ENCODE results near the gene CNTN4. TPM values are rescaled to one million over a fixed set of nuclear protein-coding genes. Genes with fewer than 3 reads are reported as not detected.

The CNTN4 gene
- total RNA-seq, 1 donor from 2014 or later = 0.79 TPM

DNA sequence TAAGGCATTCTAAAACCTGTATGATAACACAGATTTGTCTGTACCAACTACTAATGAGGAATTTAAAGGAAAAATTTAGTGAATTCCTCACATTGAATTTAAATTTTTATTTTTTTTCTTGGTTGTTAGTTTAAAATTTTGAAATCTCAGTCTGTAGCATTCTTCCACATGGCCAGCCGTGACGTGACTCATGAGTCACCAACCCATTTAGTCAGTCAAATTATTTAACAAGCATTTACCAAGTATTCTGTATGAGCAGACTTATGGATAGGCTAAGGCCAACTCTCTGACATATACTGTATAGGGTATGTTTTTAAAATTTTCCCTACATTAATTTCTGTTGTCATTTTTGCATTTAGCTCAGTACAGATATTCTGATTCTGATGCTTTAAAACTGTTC is 112.9 kb downstream of the CNTN4 start:
- FAIRE-seq (no peak), DNase-seq (ENCODE audit: low read depth) (peak; percentile 20)
- H3K36me3 ChIP-seq (ENCODE audit: control insufficient read depth, insufficient read depth, low read length) = no peaks in the 10 kb centered on the region
- H3K4me3 ChIP-seq (ENCODE audit: low read depth, low read length) = no peak overlapping the region
- H3K27me3 ChIP-seq (ENCODE audit: control insufficient read depth, insufficient read depth, low read length) = no peaks in the 10 kb centered on the region
- TF ChIP-seq, protein P1, sequence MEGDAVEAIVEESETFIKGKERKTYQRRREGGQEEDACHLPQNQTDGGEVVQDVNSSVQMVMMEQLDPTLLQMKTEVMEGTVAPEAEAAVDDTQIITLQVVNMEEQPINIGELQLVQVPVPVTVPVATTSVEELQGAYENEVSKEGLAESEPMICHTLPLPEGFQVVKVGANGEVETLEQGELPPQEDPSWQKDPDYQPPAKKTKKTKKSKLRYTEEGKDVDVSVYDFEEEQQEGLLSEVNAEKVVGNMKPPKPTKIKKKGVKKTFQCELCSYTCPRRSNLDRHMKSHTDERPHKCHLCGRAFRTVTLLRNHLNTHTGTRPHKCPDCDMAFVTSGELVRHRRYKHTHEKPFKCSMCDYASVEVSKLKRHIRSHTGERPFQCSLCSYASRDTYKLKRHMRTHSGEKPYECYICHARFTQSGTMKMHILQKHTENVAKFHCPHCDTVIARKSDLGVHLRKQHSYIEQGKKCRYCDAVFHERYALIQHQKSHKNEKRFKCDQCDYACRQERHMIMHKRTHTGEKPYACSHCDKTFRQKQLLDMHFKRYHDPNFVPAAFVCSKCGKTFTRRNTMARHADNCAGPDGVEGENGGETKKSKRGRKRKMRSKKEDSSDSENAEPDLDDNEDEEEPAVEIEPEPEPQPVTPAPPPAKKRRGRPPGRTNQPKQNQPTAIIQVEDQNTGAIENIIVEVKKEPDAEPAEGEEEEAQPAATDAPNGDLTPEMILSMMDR (IDR thresholded peaks at IDR 0.05; ENCODE audit: insufficient read depth, low read length, severe bottlenecking) = no peak

DNA sequence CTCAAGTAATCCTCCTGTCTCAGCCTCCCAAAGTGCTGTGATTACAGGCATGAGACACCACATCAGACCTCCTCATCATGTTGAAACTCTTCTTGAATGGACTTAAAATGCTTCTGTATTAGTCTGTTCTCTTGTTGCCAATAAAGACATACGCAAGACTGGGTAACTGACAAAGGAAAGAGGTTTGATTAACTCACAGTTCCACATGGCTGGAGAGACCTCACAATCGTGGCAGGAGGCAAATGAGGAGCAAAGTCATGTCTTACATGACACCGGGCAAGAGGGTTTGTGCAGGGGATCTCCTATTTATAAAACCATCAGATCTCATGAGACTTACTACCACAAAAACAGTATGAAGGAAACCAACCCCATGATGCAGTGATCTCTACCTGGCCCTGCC is 113.5 kb downstream of the CNTN4 start:
- DNase-seq (ENCODE audit: low read depth) (no peak), FAIRE-seq (no peak)
- TF ChIP-seq, protein P1 (IDR thresholded peaks at IDR 0.05; ENCODE audit: insufficient read depth, low read length, severe bottlenecking) = no peak
- Histone ChIP-seq H3K36me3 (ENCODE audit: control insufficient read depth, insufficient read depth, low read length) (no peaks in the 10 kb centered on the region), H3K4me3 (ENCODE audit: low read depth, low read length) (no peak overlapping the region), H3K27me3 (ENCODE audit: control insufficient read depth, insufficient read depth, low read length) (no peaks in the 10 kb centered on the region)

DNA sequence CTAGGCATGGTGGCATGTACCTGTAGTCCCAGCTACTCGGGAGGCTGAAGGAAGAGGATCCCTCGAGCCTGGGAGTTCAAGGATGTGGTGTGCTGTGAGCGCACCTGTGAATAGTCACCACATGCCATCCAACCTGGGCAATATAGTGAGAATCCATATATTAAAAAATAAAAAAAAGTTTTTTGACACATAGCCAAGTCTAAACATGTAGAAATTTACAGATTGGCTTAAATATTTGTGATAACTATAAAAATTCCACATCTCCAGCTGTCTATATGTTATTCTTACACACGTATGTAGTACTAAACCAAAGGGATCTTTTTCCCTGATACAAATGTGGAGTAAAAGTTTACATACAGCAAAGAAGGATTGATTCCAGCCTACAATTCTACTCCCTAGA is 119.7 kb downstream of the CNTN4 start:
- no peaks in the 10 kb centered on the region for H3K27me3 ChIP-seq (ENCODE audit: control insufficient read depth, insufficient read depth, low read length)
- H3K4me3 ChIP-seq (ENCODE audit: low read depth, low read length) = no peak overlapping the region
- DNase-seq (ENCODE audit: low read depth) = no peak
- H3K36me3 ChIP-seq (ENCODE audit: control insufficient read depth, insufficient read depth, low read length) = no peaks in the 10 kb centered on the region
- no peak for FAIRE-seq
- TF ChIP-seq, protein P1 (IDR thresholded peaks at IDR 0.05; ENCODE audit: insufficient read depth, low read length, severe bottlenecking) = no peak

DNA sequence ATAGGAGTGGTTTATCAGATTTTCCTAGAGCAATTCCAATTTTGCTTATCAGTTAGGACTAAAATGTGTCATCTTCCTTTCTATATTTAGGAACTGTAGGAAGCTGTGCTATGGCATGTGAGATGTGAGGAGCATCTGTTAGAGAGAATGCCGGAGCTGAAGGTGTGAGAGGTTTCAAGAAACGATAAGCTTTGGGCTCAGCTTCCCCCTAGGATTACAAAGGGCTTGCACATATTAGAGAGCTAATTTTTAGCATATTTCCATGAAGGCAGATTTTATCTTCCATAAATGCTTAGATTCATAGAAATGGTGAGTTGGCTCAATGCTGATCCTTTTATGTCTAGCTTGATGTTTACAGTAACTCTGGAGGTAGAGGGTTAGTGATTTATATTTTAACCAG is 120.2 kb downstream of the CNTN4 start:
- FAIRE-seq (no peak), DNase-seq (ENCODE audit: low read depth) (no peak)
- TF ChIP-seq, protein P1 (IDR thresholded peaks at IDR 0.05; ENCODE audit: insufficient read depth, low read length, severe bottlenecking) = no peak
- no peak overlapping the region for H3K4me3 ChIP-seq (ENCODE audit: low read depth, low read length)
- no peaks in the 10 kb centered on the region for H3K27me3 ChIP-seq (ENCODE audit: control insufficient read depth, insufficient read depth, low read length)
- H3K36me3 ChIP-seq (ENCODE audit: control insufficient read depth, insufficient read depth, low read length) = no peaks in the 10 kb centered on the region

- TF ChIP-seq, protein P1 (IDR thresholded peaks at IDR 0.05; ENCODE audit: insufficient read depth, low read length, severe bottlenecking) = no peak
- no peaks in the 10 kb centered on the region for H3K36me3 ChIP-seq (ENCODE audit: control insufficient read depth, insufficient read depth, low read length)
- no peak overlapping the region for H3K4me3 ChIP-seq (ENCODE audit: low read depth, low read length)
- no peaks in the 10 kb centered on the region for H3K27me3 ChIP-seq (ENCODE audit: control insufficient read depth, insufficient read depth, low read length)
- no peak for DNase-seq (ENCODE audit: low read depth)
- FAIRE-seq = no peak
These were observed 137.5 kb downstream of the CNTN4 start for GRCh38 chr3:2236203-2236602.

- DNase-seq (ENCODE audit: low read depth) (no peak), FAIRE-seq (no peak)
- Histone ChIP-seq H3K27me3 (ENCODE audit: control insufficient read depth, insufficient read depth, low read length) (no peaks in the 10 kb centered on the region), H3K4me3 (ENCODE audit: low read depth, low read length) (no peak overlapping the region), H3K36me3 (ENCODE audit: control insufficient read depth, insufficient read depth, low read length) (no peaks in the 10 kb centered on the region)
- TF ChIP-seq, protein P1 (IDR thresholded peaks at IDR 0.05; ENCODE audit: insufficient read depth, low read length, severe bottlenecking) = no peak
These were observed 145.5 kb downstream of the CNTN4 start for GRCh38 chr3:2244137-2244536.

All from bronchial epithelial cell (primary cell).